ENCODE data around the gene RPS15.
A peak's percentile ranks its signal among the peaks of the same experiment; 100 is the strongest.
"Not testable (repeated sequence)": the region's sequence is repeated elsewhere in the genome, so short reads cannot be mapped to it uniquely, and the experiment has no call there.

Gene RPS15

GRCh38 chr19:1434577-1435060 lies 3.6 kb upstream of the RPS15 start:
- TF ChIP-seq CTCF (IDR thresholded peaks at IDR 0.05; ENCODE audit: low read depth, low read length, missing control alignments), result no peak
- no peak for DNase-seq (ENCODE audit: extremely low read depth, low read depth)

GRCh38 chr19:1435378-1435989 lies 2.7 kb upstream of the RPS15 start:
- no peak overlapping the region for H3K4me3 ChIP-seq (replicated peaks; ENCODE audit: low read depth, low read length)
- no peak for TF ChIP-seq CTCF (IDR thresholded peaks at IDR 0.05; ENCODE audit: low read depth, low read length, missing control alignments)
- no peak for DNase-seq (ENCODE audit: extremely low read depth, low read depth)

More at GRCh38 chr19:1434577-1435060, 3.6 kb upstream of the RPS15 start:
- no peak overlapping the region for H3K4me3 ChIP-seq (replicated peaks; ENCODE audit: low read depth, low read length)

GRCh38 chr19:1437609-1438008 lies 587 bp upstream of the RPS15 start:
- no peak overlapping the region for H3K4me3 ChIP-seq (replicated peaks; ENCODE audit: low read depth, low read length)
- no peak for TF ChIP-seq CTCF (IDR thresholded peaks at IDR 0.05; ENCODE audit: low read depth, low read length, missing control alignments)
- DNase-seq (ENCODE audit: extremely low read depth, low read depth), result no peak

- DNase-seq (ENCODE audit: extremely low read depth, low read depth), result no peak
- peak overlapping the region; percentile 95 for H3K4me3 ChIP-seq (replicated peaks; ENCODE audit: low read depth, low read length)
- no peak for TF ChIP-seq CTCF (IDR thresholded peaks at IDR 0.05; ENCODE audit: low read depth, low read length, missing control alignments)
Measured at GRCh38 chr19:1438933-1439354, 748 bp downstream of the RPS15 start.

GRCh38 chr19:1439525-1440417 lies 1.6 kb downstream of the RPS15 start:
- DNase-seq (ENCODE audit: extremely low read depth, low read depth), result not testable (repeated sequence)
- peak overlapping the region; percentile 95 for H3K4me3 ChIP-seq (replicated peaks; ENCODE audit: low read depth, low read length)

- no peak for DNase-seq (ENCODE audit: extremely low read depth, low read depth)
- TF ChIP-seq CTCF (IDR thresholded peaks at IDR 0.05; ENCODE audit: low read depth, low read length, missing control alignments), result no peak
- peak overlapping the region; percentile 95 for H3K4me3 ChIP-seq (replicated peaks; ENCODE audit: low read depth, low read length)
Measured at GRCh38 chr19:1440418-1440801, 2.2 kb downstream of the RPS15 start.

- TF ChIP-seq CTCF (IDR thresholded peaks at IDR 0.05; ENCODE audit: low read depth, low read length, missing control alignments), result no peak
- no peak for DNase-seq (ENCODE audit: extremely low read depth, low read depth)
- peak overlapping the region; percentile 95 for H3K4me3 ChIP-seq (replicated peaks; ENCODE audit: low read depth, low read length)
Measured at GRCh38 chr19:1441022-1441426, 2.8 kb downstream of the RPS15 start.
